ENCODE measurements around the gene AFP.

The AFP gene

DNA sequence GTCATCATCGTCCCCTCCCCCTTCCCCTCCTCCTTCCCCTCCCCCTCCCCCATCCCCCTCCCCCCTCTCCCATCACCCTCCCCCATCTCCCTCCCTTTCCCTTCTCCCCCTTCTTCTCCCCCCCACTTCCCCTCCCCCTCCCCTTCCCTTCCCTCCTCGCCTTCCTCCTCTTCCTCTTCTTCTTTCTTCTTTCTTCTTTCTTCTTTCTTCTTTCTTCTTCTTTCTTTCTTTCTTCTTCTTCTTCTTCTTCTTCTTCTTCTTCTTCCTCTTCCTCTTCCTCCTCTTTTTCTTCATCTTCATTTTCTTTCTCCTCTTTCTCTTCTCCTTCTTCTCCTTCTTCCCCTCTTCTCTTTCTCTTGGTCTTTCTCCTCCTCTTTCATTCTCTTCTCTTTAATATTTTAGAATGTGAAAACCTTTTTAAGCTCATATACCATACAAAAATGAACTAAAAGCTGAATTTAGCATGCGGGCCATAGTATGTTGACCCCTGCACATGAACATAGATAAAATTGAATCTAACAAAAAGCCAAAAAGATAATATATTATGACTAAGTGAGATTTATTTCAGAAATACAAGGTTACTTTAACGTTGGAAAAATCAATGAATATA lies 25.0 kb downstream of the AFP start:
- DNase-seq (ENCODE audit: low read depth in 2 of 2), result no peak

DNA sequence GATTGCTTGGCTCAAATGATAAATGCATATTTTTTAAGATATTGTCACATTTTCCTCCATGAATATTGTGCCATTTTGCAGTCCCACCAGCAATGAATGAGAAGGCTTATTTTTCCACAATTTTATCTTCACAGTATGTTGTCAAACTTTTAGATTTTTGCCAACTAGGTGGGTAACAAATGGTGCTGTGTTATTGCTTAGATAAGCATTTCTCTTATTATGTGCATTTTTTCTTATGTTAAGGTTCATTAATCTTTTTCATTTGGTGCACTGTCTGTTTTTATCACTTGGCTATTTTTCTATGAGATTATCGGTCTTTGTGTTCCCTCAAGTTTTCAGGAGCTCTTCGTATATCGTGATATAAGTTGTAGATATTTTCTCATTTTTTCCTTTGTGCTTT lies 32.1 kb downstream of the AFP start:
- DNase-seq (ENCODE audit: low read depth in 2 of 2), result no peak

DNA sequence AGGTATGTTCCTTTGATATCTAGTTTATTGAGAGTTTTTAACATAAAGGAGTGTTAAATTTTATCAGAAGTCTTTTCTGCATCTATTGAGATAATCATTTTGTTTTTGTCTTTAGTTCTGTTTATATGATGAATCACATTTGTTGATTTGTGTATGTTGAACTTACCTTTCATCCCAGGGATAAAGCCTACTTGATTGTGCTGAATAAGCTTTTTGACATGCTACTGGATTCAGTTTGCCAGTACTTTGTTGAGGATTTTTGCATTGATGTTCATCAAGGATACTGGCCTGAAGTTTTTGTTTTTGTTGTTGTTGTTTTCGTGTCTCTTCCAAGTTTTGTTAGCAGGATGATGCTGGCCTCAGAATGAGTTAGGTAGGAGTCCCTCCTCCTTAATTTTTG lies 34.7 kb downstream of the AFP start:
- no peak for DNase-seq (ENCODE audit: low read depth in 2 of 2)

DNA sequence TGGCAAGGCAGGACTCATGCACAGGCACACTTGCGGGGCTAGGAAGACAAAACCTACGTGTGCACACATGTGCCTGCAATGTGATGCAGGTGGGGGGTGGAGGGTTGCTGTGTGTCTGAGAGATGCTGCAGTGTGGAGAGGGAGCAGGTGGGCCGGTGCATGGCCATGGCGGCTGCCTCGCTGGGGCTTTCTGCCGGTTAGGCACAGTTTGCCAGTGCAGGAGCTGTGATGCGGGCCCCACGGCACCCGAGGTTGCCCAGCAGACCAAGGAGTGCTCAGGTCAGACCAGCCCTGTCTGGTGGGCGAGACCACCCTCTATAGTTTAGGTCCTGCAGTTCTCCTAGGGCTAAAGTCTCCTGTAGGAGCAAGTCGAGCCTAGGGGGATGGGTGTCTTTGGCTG lies 41.2 kb downstream of the AFP start:
- DNase-seq (ENCODE audit: low read depth in 2 of 2), result no peak

DNA sequence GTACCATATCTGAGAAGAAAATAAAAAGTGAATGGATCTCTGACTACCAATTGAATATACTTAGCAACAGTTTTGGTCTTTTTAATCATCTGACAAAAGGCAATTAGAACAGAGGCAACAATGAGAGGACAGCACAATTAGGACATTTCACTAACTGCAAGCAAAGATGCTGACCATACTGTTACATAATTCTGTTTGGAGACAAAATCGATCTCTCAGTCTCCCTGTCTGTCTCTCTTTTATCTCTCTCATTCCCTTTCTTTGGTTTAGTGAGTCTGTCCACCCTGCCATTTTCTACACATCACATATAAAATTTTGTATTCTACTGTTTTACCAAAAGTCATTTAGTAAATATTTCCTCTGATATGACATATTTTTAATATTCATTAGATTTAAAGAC lies 43.3 kb downstream of the AFP start:
- DNase-seq (ENCODE audit: low read depth in 2 of 2), result no peak

DNA sequence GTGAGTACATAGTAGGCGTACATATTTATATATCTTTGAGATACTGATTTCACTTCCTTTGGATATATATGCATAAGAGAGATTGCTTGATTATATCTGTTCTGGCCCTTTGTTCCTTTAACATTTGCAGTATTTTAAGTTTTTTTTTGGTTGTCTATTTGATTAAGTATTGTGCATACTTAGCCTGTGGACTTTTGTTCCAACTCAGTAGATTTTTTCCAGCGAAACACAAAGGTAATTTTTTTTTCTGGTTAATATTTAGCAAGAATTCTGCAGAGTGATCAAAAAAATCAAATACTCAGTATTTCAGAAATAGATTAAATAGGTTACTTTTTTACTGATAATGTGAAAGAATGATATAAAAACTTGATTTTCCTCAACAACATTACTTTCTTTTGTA lies 45.3 kb downstream of the AFP start, which contains the start of gene AFM:
TSS of gene AFM (plus strand) at position 388 of the 400 bp plus-strand sequence. CDS start 31 bp downstream, outside the sequence.
- no peak for DNase-seq (ENCODE audit: low read depth in 2 of 2)

DNA sequence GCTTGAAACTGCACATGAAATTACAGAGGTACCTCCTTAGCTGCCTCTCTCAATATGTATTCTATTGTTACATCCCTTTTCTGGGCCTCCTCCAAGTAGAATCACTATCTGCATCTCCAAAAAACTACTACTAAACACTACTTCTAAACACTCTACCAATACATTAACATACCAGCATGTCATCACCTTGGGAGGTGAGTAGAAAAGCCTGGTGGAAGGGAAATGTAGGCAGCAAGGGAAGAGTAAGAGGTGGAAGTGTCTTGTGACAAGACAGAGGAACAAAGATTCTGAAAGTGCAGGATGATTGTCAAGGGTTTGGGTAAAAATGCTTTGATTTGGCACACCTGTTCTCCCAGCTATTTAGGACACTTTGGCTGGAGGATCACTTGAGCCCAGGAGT lies 49.1 kb downstream of the AFP start:
- no peak for DNase-seq (ENCODE audit: low read depth in 2 of 2)

DNA sequence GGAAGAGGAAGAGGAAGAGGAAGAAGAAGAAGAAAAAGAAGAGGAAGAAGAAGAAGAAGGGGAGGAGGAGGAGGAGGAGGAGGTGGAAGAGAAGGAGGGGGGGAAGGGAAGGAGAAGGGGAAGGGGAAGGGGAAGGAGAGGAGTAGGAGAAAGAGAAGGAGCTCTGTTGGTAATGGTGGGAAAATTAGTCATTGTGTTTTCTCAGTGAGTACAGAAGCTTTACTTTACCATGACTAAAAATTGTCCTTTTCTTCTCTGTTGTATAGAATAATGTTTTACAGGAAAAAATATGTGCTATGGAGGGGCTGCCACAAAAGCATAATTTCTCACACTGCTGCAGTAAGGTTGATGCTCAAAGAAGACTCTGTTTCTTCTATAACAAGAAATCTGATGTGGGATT lies 49.6 kb downstream of the AFP start:
- no peak for DNase-seq (ENCODE audit: low read depth in 2 of 2)

DNA sequence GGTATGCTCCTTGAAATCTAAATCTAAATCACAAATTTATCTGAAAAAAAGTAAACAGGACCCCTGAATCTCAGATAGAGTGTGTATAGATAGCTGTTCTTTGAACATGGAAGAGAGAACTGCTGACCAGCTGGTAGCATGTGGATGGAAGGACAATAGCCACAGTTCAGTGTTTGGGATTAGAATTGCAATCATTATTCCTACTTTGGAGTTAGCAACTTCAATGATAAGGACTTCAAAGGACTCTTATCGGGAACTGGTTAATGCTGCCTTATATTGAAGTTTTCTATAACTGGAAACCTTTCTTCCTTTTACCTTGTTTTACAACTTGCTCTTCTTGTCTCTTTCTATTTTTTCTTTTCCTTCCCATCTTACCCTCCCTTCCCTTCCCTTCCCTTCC lies 50.5 kb downstream of the AFP start:
- DNase-seq (ENCODE audit: low read depth in 2 of 2), result no peak

DNA sequence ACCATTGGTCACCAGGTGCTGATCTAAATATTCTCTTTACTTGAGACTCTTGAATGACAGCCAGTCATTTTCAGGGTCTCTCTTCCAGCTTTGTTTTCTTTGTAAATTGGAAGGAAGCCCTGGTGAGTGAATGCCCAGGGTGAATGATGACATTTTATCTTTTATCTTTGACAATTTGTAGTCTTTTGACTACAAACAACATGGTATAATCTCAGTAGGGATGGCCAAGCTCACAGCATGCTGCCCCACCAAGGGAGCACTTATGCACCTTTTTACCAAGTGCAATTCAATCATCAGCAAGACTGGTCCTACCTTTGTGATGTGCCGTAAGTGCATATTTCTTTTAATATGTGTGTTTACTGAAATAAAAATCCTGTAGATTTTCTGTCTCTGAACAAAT lies 51.2 kb downstream of the AFP start:
- DNase-seq (ENCODE audit: low read depth in 2 of 2), result no peak

DNA sequence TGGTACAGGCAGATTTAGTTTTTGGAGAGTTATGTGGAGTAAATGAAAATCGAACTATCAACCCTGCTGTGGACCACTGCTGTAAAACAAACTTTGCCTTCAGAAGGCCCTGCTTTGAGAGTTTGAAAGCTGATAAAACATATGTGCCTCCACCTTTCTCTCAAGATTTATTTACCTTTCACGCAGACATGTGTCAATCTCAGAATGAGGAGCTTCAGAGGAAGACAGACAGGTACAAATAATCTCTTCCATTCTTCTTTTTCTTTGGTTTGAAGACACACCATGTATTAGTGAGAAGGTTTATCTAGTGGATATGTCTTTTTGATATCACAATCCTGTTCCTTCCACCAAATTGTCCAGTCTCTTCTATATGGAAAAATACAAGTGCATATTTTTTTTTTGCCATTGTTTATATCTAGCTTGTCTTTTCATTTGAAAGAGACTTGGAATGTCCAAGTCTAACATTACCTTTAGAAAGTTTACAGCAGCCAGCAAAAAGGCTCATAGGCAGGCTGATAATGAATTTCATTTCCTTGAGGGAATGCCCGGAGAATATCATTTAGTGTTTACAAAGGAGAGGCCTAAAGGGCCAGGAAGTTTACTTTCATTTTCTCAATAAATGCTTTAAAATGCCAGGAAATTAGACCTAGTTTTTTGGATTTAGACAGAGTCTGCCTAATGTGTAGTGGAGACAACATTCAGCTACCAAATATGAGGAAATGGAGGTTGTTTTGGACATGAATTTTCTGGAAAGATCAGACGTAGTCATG lies 64.2 kb downstream of the AFP start:
- DNase-seq (ENCODE audit: low read depth in 2 of 2), result no peak

DNA sequence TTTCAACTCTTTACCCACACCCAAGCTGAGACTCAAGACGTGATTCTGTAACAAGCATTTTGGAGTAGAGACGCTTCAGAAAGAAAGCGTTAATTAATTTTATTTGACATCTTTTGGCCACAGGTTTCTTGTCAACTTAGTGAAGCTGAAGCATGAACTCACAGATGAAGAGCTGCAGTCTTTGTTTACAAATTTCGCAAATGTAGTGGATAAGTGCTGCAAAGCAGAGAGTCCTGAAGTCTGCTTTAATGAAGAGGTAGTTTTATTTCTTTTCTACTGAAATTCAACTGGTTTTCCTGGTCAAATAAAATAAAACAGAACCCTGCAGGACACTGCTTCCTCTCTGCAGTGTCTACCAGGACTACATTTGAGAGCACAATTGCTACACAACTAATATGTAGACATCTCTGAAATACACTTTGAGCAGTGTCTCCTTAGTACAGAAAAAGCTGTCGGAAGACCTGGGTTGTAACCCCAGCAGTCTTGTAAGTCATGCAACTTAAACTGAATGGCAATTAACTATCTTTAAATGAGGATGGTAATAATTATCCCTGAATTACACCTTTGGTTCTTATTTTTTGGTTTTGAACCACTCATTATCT lies 65.7 kb downstream of the AFP start:
- no peak for DNase-seq (ENCODE audit: low read depth in 2 of 2)

DNA sequence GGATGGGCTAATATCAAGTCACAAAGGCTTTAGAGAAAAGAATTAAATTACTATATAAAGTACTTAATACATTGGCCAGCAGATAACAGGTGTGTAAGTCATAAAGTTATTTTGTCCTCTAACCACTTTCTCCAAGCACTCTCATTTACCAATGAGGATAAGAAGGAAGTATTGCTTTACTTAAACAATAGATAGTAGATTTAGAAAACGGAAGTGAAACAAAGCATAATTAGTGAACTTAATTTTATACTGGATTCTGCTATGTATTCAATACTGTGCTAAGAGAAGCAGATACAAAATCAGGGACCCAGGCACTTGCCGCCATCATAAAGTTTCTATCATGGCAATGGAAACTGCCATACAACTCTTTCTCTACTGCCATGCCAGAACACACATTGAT lies 69.5 kb downstream of the AFP start:
- DNase-seq (ENCODE audit: low read depth in 2 of 2), result no peak

All from activated CD4-positive, alpha-beta T cell treated with anti-CD3 and anti-CD28 coated beads for 24 hours (primary cell).